ENCODE data around the gene AP2A2.

Gene AP2A2

GRCh38 chr11:884578-885070, 41.0 kb upstream of the AP2A2 start:
- in situ Hi-C loops (cut with HindIII; ENCODE audit: low sequenced_read_pairs) = no loop called here

GRCh38 chr11:886568-886967, 39.1 kb upstream of the AP2A2 start:
- DNase-seq (ENCODE audit: low read depth) = no peak
- TF ChIP-seq, protein P1, sequence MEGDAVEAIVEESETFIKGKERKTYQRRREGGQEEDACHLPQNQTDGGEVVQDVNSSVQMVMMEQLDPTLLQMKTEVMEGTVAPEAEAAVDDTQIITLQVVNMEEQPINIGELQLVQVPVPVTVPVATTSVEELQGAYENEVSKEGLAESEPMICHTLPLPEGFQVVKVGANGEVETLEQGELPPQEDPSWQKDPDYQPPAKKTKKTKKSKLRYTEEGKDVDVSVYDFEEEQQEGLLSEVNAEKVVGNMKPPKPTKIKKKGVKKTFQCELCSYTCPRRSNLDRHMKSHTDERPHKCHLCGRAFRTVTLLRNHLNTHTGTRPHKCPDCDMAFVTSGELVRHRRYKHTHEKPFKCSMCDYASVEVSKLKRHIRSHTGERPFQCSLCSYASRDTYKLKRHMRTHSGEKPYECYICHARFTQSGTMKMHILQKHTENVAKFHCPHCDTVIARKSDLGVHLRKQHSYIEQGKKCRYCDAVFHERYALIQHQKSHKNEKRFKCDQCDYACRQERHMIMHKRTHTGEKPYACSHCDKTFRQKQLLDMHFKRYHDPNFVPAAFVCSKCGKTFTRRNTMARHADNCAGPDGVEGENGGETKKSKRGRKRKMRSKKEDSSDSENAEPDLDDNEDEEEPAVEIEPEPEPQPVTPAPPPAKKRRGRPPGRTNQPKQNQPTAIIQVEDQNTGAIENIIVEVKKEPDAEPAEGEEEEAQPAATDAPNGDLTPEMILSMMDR (IDR thresholded peaks at IDR 0.05; ENCODE audit: low read depth, low read length, missing control alignments) = no peak
- no peak overlapping the region for H3K4me3 ChIP-seq (ENCODE audit: low read depth, low read length)
- in situ Hi-C loops (cut with HindIII; ENCODE audit: low sequenced_read_pairs) = no loop called here

More at GRCh38 chr11:884578-885070, 41.0 kb upstream of the AP2A2 start:
- no peak for DNase-seq (ENCODE audit: low read depth)
- TF ChIP-seq, protein P1 (IDR thresholded peaks at IDR 0.05; ENCODE audit: low read depth, low read length, missing control alignments) = no peak
- no peak overlapping the region for H3K4me3 ChIP-seq (ENCODE audit: low read depth, low read length)

DNA sequence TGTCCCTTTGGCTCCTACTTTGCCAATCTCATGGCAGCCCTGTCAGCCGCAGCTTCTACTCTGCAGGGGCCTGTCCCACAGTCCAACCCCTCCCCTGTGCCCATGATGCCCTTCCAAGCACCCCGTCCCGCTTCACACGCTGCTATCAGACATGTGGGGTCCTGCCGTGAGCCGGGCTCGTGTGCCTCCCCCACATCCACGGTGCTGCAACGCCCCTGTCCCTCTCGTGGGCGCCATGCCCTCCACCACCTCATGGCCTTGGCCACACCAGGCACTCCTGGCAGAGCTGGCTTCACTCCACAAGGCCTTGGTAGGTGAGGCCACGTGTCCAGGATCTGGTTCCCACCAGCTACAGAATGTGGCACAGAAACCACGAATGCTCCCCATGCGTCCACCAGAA, 38.1 kb upstream of the AP2A2 start:
- in situ Hi-C loops (cut with HindIII; ENCODE audit: low sequenced_read_pairs) = no loop called here
- TF ChIP-seq, protein P1 (IDR thresholded peaks at IDR 0.05; ENCODE audit: low read depth, low read length, missing control alignments) = no peak
- H3K4me3 ChIP-seq (ENCODE audit: low read depth, low read length) = no peak overlapping the region
- DNase-seq (ENCODE audit: low read depth) = no peak

- TF ChIP-seq, protein P1 (IDR thresholded peaks at IDR 0.05; ENCODE audit: low read depth, low read length, missing control alignments) = no peak
- no peak overlapping the region for H3K4me3 ChIP-seq (ENCODE audit: low read depth, low read length)
- in situ Hi-C loops (cut with HindIII; ENCODE audit: low sequenced_read_pairs) = no loop called here
- DNase-seq (ENCODE audit: low read depth) = no peak
These were observed 37.1 kb upstream of the AP2A2 start for GRCh38 chr11:888310-889212.

- no peak overlapping the region for H3K4me3 ChIP-seq (ENCODE audit: low read depth, low read length)
- in situ Hi-C loops (cut with HindIII; ENCODE audit: low sequenced_read_pairs) = no loop called here
- no peak for DNase-seq (ENCODE audit: low read depth)
- TF ChIP-seq, protein P1 (IDR thresholded peaks at IDR 0.05; ENCODE audit: low read depth, low read length, missing control alignments) = no peak
These were observed 36.4 kb upstream of the AP2A2 start for GRCh38 chr11:889257-889656.

GRCh38 chr11:889687-890475, 35.8 kb upstream of the AP2A2 start:
- H3K4me3 ChIP-seq (ENCODE audit: low read depth, low read length) = no peak overlapping the region
- DNase-seq (ENCODE audit: low read depth) = no peak
- in situ Hi-C loops (cut with HindIII; ENCODE audit: low sequenced_read_pairs) = no loop called here
- TF ChIP-seq, protein P1 (IDR thresholded peaks at IDR 0.05; ENCODE audit: low read depth, low read length, missing control alignments) = no peak

All from astrocyte of the cerebellum (primary cell).